ENCODE data around the gene PLXNA2. TPM values are rescaled to one million over a fixed set of nuclear protein-coding genes. Genes with fewer than 3 reads are reported as not detected.

Gene PLXNA2
- total and polyA plus RNA-seq, 2 donors (not counting 3 experiments of a cell fraction or from before 2014, with no cell fraction given), result 42.6 to 229 TPM

GRCh38 chr1:208165659-208166058 lies 78.5 kb downstream of the PLXNA2 start:
- TF ChIP-seq CTCF (IDR thresholded peaks at IDR 0.05; ENCODE audit: extremely low read depth in 1 of 2, insufficient read depth in 1 of 2, low read depth in 1 of 2, low read length in 2 of 2) (no peak), POLR2AphosphoS5 (IDR thresholded peaks at IDR 0.05; ENCODE audit: insufficient read depth, low read depth, low read length) (no peak)
- peaks cover 23% of the 10 kb centered on the region for H3K4me1 ChIP-seq (ENCODE audit: control insufficient read depth, extremely low read depth, insufficient read depth, low read length)
- H2AFZ ChIP-seq (ENCODE audit: low read depth, low read length), result no peak overlapping the region
- dilution Hi-C loops (cut with MboI; ENCODE audit: extremely low pct_ligation_motif_present, low sequenced_read_pairs), result no loop called here
- FAIRE-seq, result no peak
- no peak overlapping the region for H3K4me2 ChIP-seq (ENCODE audit: insufficient read depth, low read length)
- POLR2A ChIA-PET, result no interaction called here
- peaks cover 8 to 19% of the 10 kb centered on the region in 2 experiments for H3K36me3 ChIP-seq (ENCODE audit: control insufficient read depth in 2 of 2, extremely low read depth in 1 of 2, insufficient read depth in 2 of 2, low read length in 2 of 2)
- BruUV-seq (replicated peaks), result no TSS peak
- H3K27ac ChIP-seq (ENCODE audit: insufficient read depth, low read depth, low read length), result peak overlapping the region; percentile 7
- intact Hi-C loops (cut with micrococcal nuclease), result no loop called here
- no peaks in the 10 kb centered on the region for H4K20me1 ChIP-seq (replicated peaks; ENCODE audit: control insufficient read depth, extremely low read depth, insufficient read depth, low read length)
- no peaks in the 10 kb centered on the region for H3K27me3 ChIP-seq (ENCODE audit: control insufficient read depth in 2 of 2, insufficient read depth in 2 of 2, low read length in 2 of 2)
- no peaks in the 10 kb centered on the region for H3K9me3 ChIP-seq (replicated peaks; ENCODE audit: control insufficient read depth, insufficient read depth, low read length)
- H3K79me2 ChIP-seq (ENCODE audit: control insufficient read depth, insufficient read depth, low read length), result peaks cover 99% of the 10 kb centered on the region
- no peak for DNase-seq (ENCODE audit: low read depth, low spot score)
- CTCF ChIA-PET, result interaction anchor here (1.0 to 1.7 kb wide), 3 partner anchors 33 to 79 kb away, joined by 3 to 5 read pairs (median 5); no protein-coding TSS in a partner anchor
- H3K9me1 ChIP-seq (replicated peaks; ENCODE audit: control insufficient read depth, extremely low read depth, insufficient read depth, low read length), result no peaks in the 10 kb centered on the region
- H3K9ac ChIP-seq (replicated peaks; ENCODE audit: extremely low read depth, insufficient read depth, low read length), result no peak overlapping the region
- H3K4me3 ChIP-seq (replicated peaks in 1 of 3; ENCODE audit: insufficient read depth in 1 of 3, low read depth in 1 of 3, low read length in 3 of 3), result no peak overlapping the region

- TF ChIP-seq EZH2 (IDR thresholded peaks at IDR 0.05; ENCODE audit: borderline replicate concordance, low read depth, low read length, severe bottlenecking), result no peak
- TF ChIP-seq MYC (IDR thresholded peaks at IDR 0.05; ENCODE audit: low read depth, low read length), result no peak
- TF ChIP-seq CTCF (IDR thresholded peaks at IDR 0.05; ENCODE audit: extremely low read depth in 1 of 2, insufficient read depth in 1 of 2, low read depth in 1 of 2, low read length in 2 of 2), result peak in 1 of 2 donors; percentile 30
- TF ChIP-seq POLR2A (IDR thresholded peaks at IDR 0.05; ENCODE audit: low read depth, low read length), result no peak
- no peak for TF ChIP-seq POLR2AphosphoS5 (IDR thresholded peaks at IDR 0.05; ENCODE audit: insufficient read depth, low read depth, low read length)
- no peak for TF ChIP-seq MAX (IDR thresholded peaks at IDR 0.05; ENCODE audit: insufficient read depth, insufficient read length)
- TF ChIP-seq JUN (IDR thresholded peaks at IDR 0.05; ENCODE audit: borderline replicate concordance, insufficient read depth, insufficient read length, low read depth), result no peak
- no peak overlapping the region for H2AFZ ChIP-seq (ENCODE audit: low read depth, low read length)
- no peaks in the 10 kb centered on the region for H4K20me1 ChIP-seq (replicated peaks; ENCODE audit: control insufficient read depth, extremely low read depth, insufficient read depth, low read length)
- H3K4me3 ChIP-seq (replicated peaks in 1 of 3; ENCODE audit: insufficient read depth in 1 of 3, low read depth in 1 of 3, low read length in 3 of 3), result no peak overlapping the region
- no peak overlapping the region for H3K4me2 ChIP-seq (ENCODE audit: insufficient read depth, low read length)
- ChIA-PET POLR2A (no interaction called here), CTCF (interaction anchor here (1.3 to 1.7 kb wide), 2 partner anchors 32 to 74 kb away, joined by 5 read pairs; no protein-coding TSS in a partner anchor)
- DNase-seq (ENCODE audit: low read depth, low spot score) (no peak), FAIRE-seq (no peak)
- dilution Hi-C loops (cut with MboI; ENCODE audit: extremely low pct_ligation_motif_present, low sequenced_read_pairs), result no loop called here
- no peak overlapping the region for H3K27ac ChIP-seq (ENCODE audit: insufficient read depth, low read depth, low read length)
- intact Hi-C loops (cut with micrococcal nuclease), result no loop called here
- no peaks in the 10 kb centered on the region for H3K27me3 ChIP-seq (ENCODE audit: control insufficient read depth in 2 of 2, insufficient read depth in 2 of 2, low read length in 2 of 2)
- H3K9me3 ChIP-seq (replicated peaks; ENCODE audit: control insufficient read depth, insufficient read depth, low read length), result no peaks in the 10 kb centered on the region
- H3K9me1 ChIP-seq (replicated peaks; ENCODE audit: control insufficient read depth, extremely low read depth, insufficient read depth, low read length), result no peaks in the 10 kb centered on the region
- H3K9ac ChIP-seq (replicated peaks; ENCODE audit: extremely low read depth, insufficient read depth, low read length), result no peak overlapping the region
- peaks cover 100% of the 10 kb centered on the region for H3K79me2 ChIP-seq (ENCODE audit: control insufficient read depth, insufficient read depth, low read length)
- no TSS peak for BruUV-seq (replicated peaks)
- peaks cover 33% of the 10 kb centered on the region for H3K4me1 ChIP-seq (ENCODE audit: control insufficient read depth, extremely low read depth, insufficient read depth, low read length)
- H3K36me3 ChIP-seq (ENCODE audit: control insufficient read depth in 2 of 2, extremely low read depth in 1 of 2, insufficient read depth in 2 of 2, low read length in 2 of 2), result peaks cover 8 to 19% of the 10 kb centered on the region in 2 experiments
Measured at GRCh38 chr1:208164609-208165008, 79.6 kb downstream of the PLXNA2 start.
